ENCODE results near the gene BCL2A1. TPM values are rescaled to one million over a fixed set of nuclear protein-coding genes. Genes with fewer than 3 reads are reported as not detected.

BCL2A1 gene
- total RNA-seq, 1 experiment from 2014 or later: 4.7 TPM

GRCh38 chr15:79991826-79992225 is 20.8 kb upstream of the BCL2A1 start:
- no peak overlapping the region for H3K4me3 ChIP-seq (ENCODE audit: low read depth in 2 of 2, low read length in 2 of 2)
- no TSS peak for BruUV-seq (replicated peaks)
- intact Hi-C loops (cut with micrococcal nuclease; ENCODE audit: unreplicated experiment) (loop anchor here (2.0 to 10.0 kb wide), 2 partner anchors 93 to 183 kb away; no protein-coding TSS in a partner anchor), in situ Hi-C loops (cut with HindIII; ENCODE audit: low pct_unique_long_range_greater_than_20kb, low sequenced_read_pairs) (no loop called here)
- no peaks in the 10 kb centered on the region for H3K4me1 ChIP-seq (ENCODE audit: control insufficient read depth, insufficient read depth, low read length)
- no peaks in the 10 kb centered on the region for H3K9me3 ChIP-seq (ENCODE audit: control insufficient read depth, insufficient read depth, low read depth, low read length)
- DNase-seq (ENCODE audit: low read depth, low spot score) (no peak), ATAC-seq (no peak)
- H3K36me3 ChIP-seq (ENCODE audit: control insufficient read depth, insufficient read depth, low read length): no peaks in the 10 kb centered on the region
- ChIA-PET POLR2A (no interaction called here), CTCF (interaction anchor here (0.6 to 1.4 kb wide), 2 partner anchors 34 to 144 kb away, joined by 3 to 4 read pairs; no protein-coding TSS in a partner anchor)
- no peaks in the 10 kb centered on the region for H3K27me3 ChIP-seq (ENCODE audit: control insufficient read depth, insufficient read depth, low read length)
- peak overlapping the region; percentile 45; the same call in 1 of the 2 replicates for H3K27ac ChIP-seq (ENCODE audit: low read length)
- TF ChIP-seq SIN3A (IDR thresholded peaks at IDR 0.05; ENCODE audit: borderline replicate concordance, insufficient read depth, low read depth, low read length) (no peak), TCF7L2 (IDR thresholded peaks at IDR 0.05; ENCODE audit: low read depth, low read length) (no peak), POLR2AphosphoS5 (IDR thresholded peaks at IDR 0.05; ENCODE audit: low read depth, low read length) (no peak)
- TF ChIP-seq, protein P1, sequence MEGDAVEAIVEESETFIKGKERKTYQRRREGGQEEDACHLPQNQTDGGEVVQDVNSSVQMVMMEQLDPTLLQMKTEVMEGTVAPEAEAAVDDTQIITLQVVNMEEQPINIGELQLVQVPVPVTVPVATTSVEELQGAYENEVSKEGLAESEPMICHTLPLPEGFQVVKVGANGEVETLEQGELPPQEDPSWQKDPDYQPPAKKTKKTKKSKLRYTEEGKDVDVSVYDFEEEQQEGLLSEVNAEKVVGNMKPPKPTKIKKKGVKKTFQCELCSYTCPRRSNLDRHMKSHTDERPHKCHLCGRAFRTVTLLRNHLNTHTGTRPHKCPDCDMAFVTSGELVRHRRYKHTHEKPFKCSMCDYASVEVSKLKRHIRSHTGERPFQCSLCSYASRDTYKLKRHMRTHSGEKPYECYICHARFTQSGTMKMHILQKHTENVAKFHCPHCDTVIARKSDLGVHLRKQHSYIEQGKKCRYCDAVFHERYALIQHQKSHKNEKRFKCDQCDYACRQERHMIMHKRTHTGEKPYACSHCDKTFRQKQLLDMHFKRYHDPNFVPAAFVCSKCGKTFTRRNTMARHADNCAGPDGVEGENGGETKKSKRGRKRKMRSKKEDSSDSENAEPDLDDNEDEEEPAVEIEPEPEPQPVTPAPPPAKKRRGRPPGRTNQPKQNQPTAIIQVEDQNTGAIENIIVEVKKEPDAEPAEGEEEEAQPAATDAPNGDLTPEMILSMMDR (IDR thresholded peaks at IDR 0.05): no peak
- TF ChIP-seq, protein P2, sequence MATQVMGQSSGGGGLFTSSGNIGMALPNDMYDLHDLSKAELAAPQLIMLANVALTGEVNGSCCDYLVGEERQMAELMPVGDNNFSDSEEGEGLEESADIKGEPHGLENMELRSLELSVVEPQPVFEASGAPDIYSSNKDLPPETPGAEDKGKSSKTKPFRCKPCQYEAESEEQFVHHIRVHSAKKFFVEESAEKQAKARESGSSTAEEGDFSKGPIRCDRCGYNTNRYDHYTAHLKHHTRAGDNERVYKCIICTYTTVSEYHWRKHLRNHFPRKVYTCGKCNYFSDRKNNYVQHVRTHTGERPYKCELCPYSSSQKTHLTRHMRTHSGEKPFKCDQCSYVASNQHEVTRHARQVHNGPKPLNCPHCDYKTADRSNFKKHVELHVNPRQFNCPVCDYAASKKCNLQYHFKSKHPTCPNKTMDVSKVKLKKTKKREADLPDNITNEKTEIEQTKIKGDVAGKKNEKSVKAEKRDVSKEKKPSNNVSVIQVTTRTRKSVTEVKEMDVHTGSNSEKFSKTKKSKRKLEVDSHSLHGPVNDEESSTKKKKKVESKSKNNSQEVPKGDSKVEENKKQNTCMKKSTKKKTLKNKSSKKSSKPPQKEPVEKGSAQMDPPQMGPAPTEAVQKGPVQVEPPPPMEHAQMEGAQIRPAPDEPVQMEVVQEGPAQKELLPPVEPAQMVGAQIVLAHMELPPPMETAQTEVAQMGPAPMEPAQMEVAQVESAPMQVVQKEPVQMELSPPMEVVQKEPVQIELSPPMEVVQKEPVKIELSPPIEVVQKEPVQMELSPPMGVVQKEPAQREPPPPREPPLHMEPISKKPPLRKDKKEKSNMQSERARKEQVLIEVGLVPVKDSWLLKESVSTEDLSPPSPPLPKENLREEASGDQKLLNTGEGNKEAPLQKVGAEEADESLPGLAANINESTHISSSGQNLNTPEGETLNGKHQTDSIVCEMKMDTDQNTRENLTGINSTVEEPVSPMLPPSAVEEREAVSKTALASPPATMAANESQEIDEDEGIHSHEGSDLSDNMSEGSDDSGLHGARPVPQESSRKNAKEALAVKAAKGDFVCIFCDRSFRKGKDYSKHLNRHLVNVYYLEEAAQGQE (IDR thresholded peaks at IDR 0.05; ENCODE audit: insufficient read depth in 1 of 2, low read depth in 2 of 2, low read length in 1 of 2): no peak

GRCh38 chr15:79990997-79991334 is 20.0 kb upstream of the BCL2A1 start:
- H3K4me3 ChIP-seq (ENCODE audit: low read depth in 2 of 2, low read length in 2 of 2): no peak overlapping the region
- POLR2A ChIA-PET: no interaction called here
- CTCF ChIA-PET: interaction anchor here (0.6 kb wide), 1 partner anchor 427 kb away, joined by 4 read pairs; no protein-coding TSS in a partner anchor
- intact Hi-C loops (cut with micrococcal nuclease; ENCODE audit: unreplicated experiment) (loop anchor here (10.0 kb wide), 1 partner anchor 184 kb away; no protein-coding TSS in a partner anchor), in situ Hi-C loops (cut with HindIII; ENCODE audit: low pct_unique_long_range_greater_than_20kb, low sequenced_read_pairs) (no loop called here)
- H3K4me1 ChIP-seq (ENCODE audit: control insufficient read depth, insufficient read depth, low read length): no peaks in the 10 kb centered on the region
- H3K36me3 ChIP-seq (ENCODE audit: control insufficient read depth, insufficient read depth, low read length): no peaks in the 10 kb centered on the region
- BruUV-seq (replicated peaks): no TSS peak
- no peaks in the 10 kb centered on the region for H3K9me3 ChIP-seq (ENCODE audit: control insufficient read depth, insufficient read depth, low read depth, low read length)
- TF ChIP-seq TCF7L2 (IDR thresholded peaks at IDR 0.05; ENCODE audit: low read depth, low read length) (no peak), POLR2AphosphoS5 (IDR thresholded peaks at IDR 0.05; ENCODE audit: low read depth, low read length) (no peak), SIN3A (IDR thresholded peaks at IDR 0.05; ENCODE audit: borderline replicate concordance, insufficient read depth, low read depth, low read length) (no peak)
- TF ChIP-seq, protein P1 (IDR thresholded peaks at IDR 0.05): no peak
- TF ChIP-seq, protein P2 (IDR thresholded peaks at IDR 0.05; ENCODE audit: insufficient read depth in 1 of 2, low read depth in 2 of 2, low read length in 1 of 2): no peak
- ATAC-seq: no peak
- DNase-seq (ENCODE audit: low read depth, low spot score): no peak
- H3K27me3 ChIP-seq (ENCODE audit: control insufficient read depth, insufficient read depth, low read length): no peaks in the 10 kb centered on the region
- no peak overlapping the region for H3K27ac ChIP-seq (ENCODE audit: low read length)
